Measurements from ENCODE around the gene PXDN.
"Not testable (repeated sequence)": the region's sequence is repeated elsewhere in the genome, so short reads cannot be mapped to it uniquely, and the experiment has no call there.

PXDN gene

GRCh38 chr2:1680222-1681016 is 63.9 kb downstream of the PXDN start:
- DNase-seq = no peak

GRCh38 chr2:1679488-1680039 is 64.8 kb downstream of the PXDN start:
- not testable (repeated sequence) for DNase-seq

GRCh38 chr2:1679065-1679464 is 65.2 kb downstream of the PXDN start:
- DNase-seq = not testable (repeated sequence)

GRCh38 chr2:1678609-1679008 is 65.7 kb downstream of the PXDN start:
- DNase-seq = no peak

GRCh38 chr2:1677821-1678165 is 66.5 kb downstream of the PXDN start:
- no peak for DNase-seq

GRCh38 chr2:1676913-1677820 is 67.1 kb downstream of the PXDN start:
- DNase-seq = no peak

- DNase-seq = no peak
Measured at GRCh38 chr2:1676091-1676912, 68.0 kb downstream of the PXDN start.

- DNase-seq = peak; percentile 94
Measured at GRCh38 chr2:1675633-1676032, 68.7 kb downstream of the PXDN start.

- DNase-seq = no peak
Measured at GRCh38 chr2:1674766-1675397, 69.4 kb downstream of the PXDN start.

- DNase-seq = no peak
Measured at GRCh38 chr2:1674276-1674675, 70.0 kb downstream of the PXDN start.

GRCh38 chr2:1673160-1673944 is 71.0 kb downstream of the PXDN start:
- no peak for DNase-seq

- no peak for DNase-seq
Measured at GRCh38 chr2:1672738-1673137, 71.6 kb downstream of the PXDN start.

- DNase-seq = no peak
Measured at GRCh38 chr2:1671916-1672315, 72.4 kb downstream of the PXDN start.

GRCh38 chr2:1670636-1671035 is 73.7 kb downstream of the PXDN start:
- no peak for DNase-seq

GRCh38 chr2:1665761-1666505 is 78.4 kb downstream of the PXDN start:
- no peak for DNase-seq

GRCh38 chr2:1664698-1665097 is 79.6 kb downstream of the PXDN start:
- DNase-seq = no peak

GRCh38 chr2:1664076-1664605 is 80.2 kb downstream of the PXDN start:
- DNase-seq = no peak

- DNase-seq = no peak
Measured at GRCh38 chr2:1663621-1664020, 80.7 kb downstream of the PXDN start.

- no peak for DNase-seq
Measured at GRCh38 chr2:1662606-1663180, 81.6 kb downstream of the PXDN start.
